Esophagus muscularis mucosa (tissue), 4 donors: Measurements from ENCODE around the gene UTS2B.

Experiments
- EP300 ChIP-seq: sonication (generic); formaldehyde crosslinking; IDR thresholded peaks from one replicate; pipeline ENCODE4 v1.6.1; 2017; ENCODE audit warnings: antibody characterized with exemption
- POLR2A ChIP-seq: fragments of 450-650 bp; IDR thresholded peaks from one replicate; pipeline ENCODE4 v1.6.1; 2017; ENCODE audit warnings: antibody characterized with exemption, moderate library complexity, mild to moderate bottlenecking, low read depth
- TF ChIP-seq, protein P1 (sequence below), 3 experiments: fragments of 200-600 bp in 2 of 3; fragments of 450-650 bp in 1 of 3; sonication (generic) in 2 of 3; IDR thresholded peaks; one replicate each; pipeline ENCODE4 v1.5.1; 2017 to 2019; ENCODE audit warnings: antibody characterized with exemption in 3 of 3, mild to moderate bottlenecking in 2 of 3, moderate library complexity in 1 of 3

DNA sequence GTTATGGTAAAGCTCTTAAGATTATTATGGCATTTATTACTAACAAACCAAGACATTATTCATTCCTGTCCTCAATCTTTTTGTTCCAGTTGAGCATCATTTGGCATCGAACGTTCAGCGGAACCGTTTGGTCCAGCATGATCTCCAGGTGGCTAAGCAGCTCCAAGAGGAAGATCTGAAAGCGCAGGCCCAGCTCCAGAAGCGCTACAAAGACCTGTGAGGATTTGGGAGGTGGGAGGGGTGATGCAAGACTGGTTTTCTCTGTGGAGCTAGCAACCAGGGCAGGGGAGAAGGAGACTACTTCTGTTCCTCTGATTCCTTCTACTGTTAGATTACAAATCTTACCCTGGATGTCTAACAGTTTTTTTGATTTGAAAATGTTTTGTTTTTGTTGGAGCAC is 27.6 kb upstream of the UTS2B start:
- TF ChIP-seq, protein P1, sequence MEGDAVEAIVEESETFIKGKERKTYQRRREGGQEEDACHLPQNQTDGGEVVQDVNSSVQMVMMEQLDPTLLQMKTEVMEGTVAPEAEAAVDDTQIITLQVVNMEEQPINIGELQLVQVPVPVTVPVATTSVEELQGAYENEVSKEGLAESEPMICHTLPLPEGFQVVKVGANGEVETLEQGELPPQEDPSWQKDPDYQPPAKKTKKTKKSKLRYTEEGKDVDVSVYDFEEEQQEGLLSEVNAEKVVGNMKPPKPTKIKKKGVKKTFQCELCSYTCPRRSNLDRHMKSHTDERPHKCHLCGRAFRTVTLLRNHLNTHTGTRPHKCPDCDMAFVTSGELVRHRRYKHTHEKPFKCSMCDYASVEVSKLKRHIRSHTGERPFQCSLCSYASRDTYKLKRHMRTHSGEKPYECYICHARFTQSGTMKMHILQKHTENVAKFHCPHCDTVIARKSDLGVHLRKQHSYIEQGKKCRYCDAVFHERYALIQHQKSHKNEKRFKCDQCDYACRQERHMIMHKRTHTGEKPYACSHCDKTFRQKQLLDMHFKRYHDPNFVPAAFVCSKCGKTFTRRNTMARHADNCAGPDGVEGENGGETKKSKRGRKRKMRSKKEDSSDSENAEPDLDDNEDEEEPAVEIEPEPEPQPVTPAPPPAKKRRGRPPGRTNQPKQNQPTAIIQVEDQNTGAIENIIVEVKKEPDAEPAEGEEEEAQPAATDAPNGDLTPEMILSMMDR (IDR thresholded peaks at IDR 0.05) = no peak
- TF ChIP-seq EP300 (no peak), POLR2A (no peak)
